ENCODE data around the gene BGLAP.

BGLAP gene

GRCh38 chr1:156268336-156268735 is 26.4 kb downstream of the BGLAP start:
- Histone ChIP-seq H3K27ac (ENCODE audit: low read length) (no peak overlapping the region), H3K4me3 (ENCODE audit: low read length) (no peak overlapping the region), H3K4me1 (ENCODE audit: low read length) (no peaks in the 10 kb centered on the region), H3K9me3 (ENCODE audit: insufficient read depth, low read length) (no peaks in the 10 kb centered on the region), H2AFZ (ENCODE audit: low read depth, low read length) (no peak overlapping the region), H3K27me3 (ENCODE audit: low read depth, low read length) (no peaks in the 10 kb centered on the region), H3K4me2 (ENCODE audit: low read length) (no peak overlapping the region), H3K9ac (ENCODE audit: low read length) (no peak overlapping the region), H4K20me1 (ENCODE audit: insufficient read depth, low read length) (no peaks in the 10 kb centered on the region), H3K36me3 (replicated peaks; ENCODE audit: low read depth, low read length) (peaks cover 65% of the 10 kb centered on the region), H3K79me2 (ENCODE audit: low read length) (no peaks in the 10 kb centered on the region)
- TF ChIP-seq CTCF (IDR thresholded peaks at IDR 0.05; ENCODE audit: low read depth, low read length) (no peak), EZH2phosphoT487 (IDR thresholded peaks at IDR 0.05; ENCODE audit: low read depth) (no peak)

- Histone ChIP-seq H3K4me3 (ENCODE audit: low read length) (no peak overlapping the region), H3K9me3 (ENCODE audit: insufficient read depth, low read length) (no peaks in the 10 kb centered on the region), H3K36me3 (replicated peaks; ENCODE audit: low read depth, low read length) (peaks cover 70% of the 10 kb centered on the region), H3K27me3 (ENCODE audit: low read depth, low read length) (no peaks in the 10 kb centered on the region), H3K9ac (ENCODE audit: low read length) (no peak overlapping the region), H3K4me2 (ENCODE audit: low read length) (no peak overlapping the region), H4K20me1 (ENCODE audit: insufficient read depth, low read length) (no peaks in the 10 kb centered on the region), H3K79me2 (ENCODE audit: low read length) (no peaks in the 10 kb centered on the region), H3K4me1 (ENCODE audit: low read length) (no peaks in the 10 kb centered on the region), H3K27ac (ENCODE audit: low read length) (no peak overlapping the region), H2AFZ (ENCODE audit: low read depth, low read length) (no peak overlapping the region)
- no peak for TF ChIP-seq EZH2phosphoT487 (IDR thresholded peaks at IDR 0.05; ENCODE audit: low read depth)
- no peak for TF ChIP-seq CTCF (IDR thresholded peaks at IDR 0.05; ENCODE audit: low read depth, low read length)
Measured at GRCh38 chr1:156270314-156270713, 28.3 kb downstream of the BGLAP start.

GRCh38 chr1:156276532-156276931 is 34.5 kb downstream of the BGLAP start:
- Histone ChIP-seq H4K20me1 (ENCODE audit: insufficient read depth, low read length) (peaks cover 5% of the 10 kb centered on the region), H3K4me2 (ENCODE audit: low read length) (no peak overlapping the region), H3K79me2 (ENCODE audit: low read length) (peaks cover 38% of the 10 kb centered on the region), H3K27ac (ENCODE audit: low read length) (no peak overlapping the region), H3K4me1 (ENCODE audit: low read length) (peaks cover 12% of the 10 kb centered on the region), H3K9me3 (ENCODE audit: insufficient read depth, low read length) (no peaks in the 10 kb centered on the region), H3K9ac (ENCODE audit: low read length) (no peak overlapping the region), H3K36me3 (replicated peaks; ENCODE audit: low read depth, low read length) (peaks cover 72% of the 10 kb centered on the region), H3K27me3 (ENCODE audit: low read depth, low read length) (no peaks in the 10 kb centered on the region), H3K4me3 (ENCODE audit: low read length) (no peak overlapping the region), H2AFZ (ENCODE audit: low read depth, low read length) (no peak overlapping the region)
- TF ChIP-seq CTCF (IDR thresholded peaks at IDR 0.05; ENCODE audit: low read depth, low read length), result no peak
- no peak for TF ChIP-seq EZH2phosphoT487 (IDR thresholded peaks at IDR 0.05; ENCODE audit: low read depth)

- H3K27ac ChIP-seq (ENCODE audit: low read length), result no peak overlapping the region
- peaks cover 42% of the 10 kb centered on the region for H3K79me2 ChIP-seq (ENCODE audit: low read length)
- peaks cover 12% of the 10 kb centered on the region for H3K4me1 ChIP-seq (ENCODE audit: low read length)
- H4K20me1 ChIP-seq (ENCODE audit: insufficient read depth, low read length), result peaks cover 5% of the 10 kb centered on the region
- no peak overlapping the region for H3K4me3 ChIP-seq (ENCODE audit: low read length)
- no peak overlapping the region for H2AFZ ChIP-seq (ENCODE audit: low read depth, low read length)
- no peak overlapping the region for H3K4me2 ChIP-seq (ENCODE audit: low read length)
- TF ChIP-seq EZH2phosphoT487 (IDR thresholded peaks at IDR 0.05; ENCODE audit: low read depth) (no peak), CTCF (IDR thresholded peaks at IDR 0.05; ENCODE audit: low read depth, low read length) (no peak)
- H3K9ac ChIP-seq (ENCODE audit: low read length), result no peak overlapping the region
- peaks cover 69% of the 10 kb centered on the region for H3K36me3 ChIP-seq (replicated peaks; ENCODE audit: low read depth, low read length)
- no peaks in the 10 kb centered on the region for H3K9me3 ChIP-seq (ENCODE audit: insufficient read depth, low read length)
- H3K27me3 ChIP-seq (ENCODE audit: low read depth, low read length), result no peaks in the 10 kb centered on the region
Measured at GRCh38 chr1:156276966-156277381, 35.0 kb downstream of the BGLAP start.

Data from OCI-LY3 (cell line).